ENCODE results near the gene RPUSD4. TPM values are rescaled to one million over a fixed set of nuclear protein-coding genes. Genes with fewer than 3 reads are reported as not detected.
A peak's percentile ranks its signal among the peaks of the same experiment; 100 is the strongest.

Gene RPUSD4
- total RNA-seq, 1 donor from 2014 or later, result 40.8 TPM

- peaks cover 2% of the 10 kb centered on the region for H3K27me3 Mint-ChIP-seq (ENCODE audit: unreplicated experiment)
- DNase-seq (ENCODE audit: low spot score), result no peak
- no peaks in the 10 kb centered on the region for H3K9me3 Mint-ChIP-seq (ENCODE audit: unreplicated experiment)
- H3K36me3 Mint-ChIP-seq (ENCODE audit: low read depth, unreplicated experiment), result no peaks in the 10 kb centered on the region
- peak overlapping the region; percentile 42 for H3K27ac Mint-ChIP-seq (ENCODE audit: unreplicated experiment)
- TF ChIP-seq CTCF (IDR thresholded peaks at IDR 0.05; ENCODE audit: unreplicated experiment), result no peak
- H3K4me3 Mint-ChIP-seq (ENCODE audit: unreplicated experiment), result no peak overlapping the region
- peaks cover 11% of the 10 kb centered on the region for H3K4me1 Mint-ChIP-seq (ENCODE audit: unreplicated experiment)
These were observed 49.0 kb downstream of the RPUSD4 start for GRCh38 chr11:126162306-126163030.

GRCh38 chr11:126161023-126161391 is 50.4 kb downstream of the RPUSD4 start:
- no peak for DNase-seq (ENCODE audit: low spot score)
- Mint-ChIP-seq H3K4me1 (ENCODE audit: unreplicated experiment) (peaks cover 11% of the 10 kb centered on the region), H3K36me3 (ENCODE audit: low read depth, unreplicated experiment) (no peaks in the 10 kb centered on the region), H3K9me3 (ENCODE audit: unreplicated experiment) (no peaks in the 10 kb centered on the region), H3K27ac (ENCODE audit: unreplicated experiment) (no peak overlapping the region), H3K27me3 (ENCODE audit: unreplicated experiment) (peaks cover 1% of the 10 kb centered on the region), H3K4me3 (ENCODE audit: unreplicated experiment) (no peak overlapping the region)
- no peak for TF ChIP-seq CTCF (IDR thresholded peaks at IDR 0.05; ENCODE audit: unreplicated experiment)

- H3K36me3 Mint-ChIP-seq (ENCODE audit: low read depth, unreplicated experiment), result no peaks in the 10 kb centered on the region
- peaks cover 2% of the 10 kb centered on the region for H3K27me3 Mint-ChIP-seq (ENCODE audit: unreplicated experiment)
- H3K4me3 Mint-ChIP-seq (ENCODE audit: unreplicated experiment), result no peak overlapping the region
- H3K4me1 Mint-ChIP-seq (ENCODE audit: unreplicated experiment), result peaks cover 13% of the 10 kb centered on the region
- no peaks in the 10 kb centered on the region for H3K9me3 Mint-ChIP-seq (ENCODE audit: unreplicated experiment)
- DNase-seq (ENCODE audit: low spot score), result no peak
- no peak overlapping the region for H3K27ac Mint-ChIP-seq (ENCODE audit: unreplicated experiment)
- TF ChIP-seq CTCF (IDR thresholded peaks at IDR 0.05; ENCODE audit: unreplicated experiment), result no peak
These were observed 51.0 kb downstream of the RPUSD4 start for GRCh38 chr11:126160345-126161022.

GRCh38 chr11:126159719-126160344 is 51.6 kb downstream of the RPUSD4 start:
- no peak for TF ChIP-seq CTCF (IDR thresholded peaks at IDR 0.05; ENCODE audit: unreplicated experiment)
- Mint-ChIP-seq H3K4me1 (ENCODE audit: unreplicated experiment) (peaks cover 19% of the 10 kb centered on the region), H3K27ac (ENCODE audit: unreplicated experiment) (no peak overlapping the region), H3K27me3 (ENCODE audit: unreplicated experiment) (peaks cover 7% of the 10 kb centered on the region), H3K9me3 (ENCODE audit: unreplicated experiment) (no peaks in the 10 kb centered on the region), H3K4me3 (ENCODE audit: unreplicated experiment) (no peak overlapping the region), H3K36me3 (ENCODE audit: low read depth, unreplicated experiment) (no peaks in the 10 kb centered on the region)
- no peak for DNase-seq (ENCODE audit: low spot score)

Data from endothelial cell (in vitro differentiated cells).